Stomach (tissue), 4 donors: ENCODE data around the gene ARPC1B.

Experiments used
- POLR2A ChIP-seq, 4 donors: fragments of 450-650 bp; IDR thresholded peaks; one replicate each; pipeline ENCODE4 v1.6.1; 2016; ENCODE audit warnings: antibody characterized with exemption in 4 of 4, control low read depth in 2 of 4, mild to moderate bottlenecking in 1 of 4, moderate library complexity in 1 of 4
- POLR2AphosphoS5 ChIP-seq, 3 donors: sonication (generic); formaldehyde crosslinking; IDR thresholded peaks; one replicate each; pipeline ENCODE4 v1.6.1; 2016; ENCODE audit warnings: antibody characterized with exemption in 3 of 3
- TF ChIP-seq, protein P1 (sequence below), 7 experiments: fragments of 450-650 bp in 4 of 7; fragments of 200-600 bp in 3 of 7; sonication (generic) in 3 of 7; IDR thresholded peaks; one replicate each; pipeline ENCODE4 v1.5.1; 2016 to 2019; ENCODE audit warnings: antibody characterized with exemption in 7 of 7, control low read depth in 2 of 7, mild to moderate bottlenecking in 1 of 7

GRCh38 chr7:99326408-99326782, 48.1 kb upstream of the ARPC1B start:
- no peak for TF ChIP-seq POLR2A (IDR thresholded peaks at IDR 0.05)
- TF ChIP-seq, protein P1, sequence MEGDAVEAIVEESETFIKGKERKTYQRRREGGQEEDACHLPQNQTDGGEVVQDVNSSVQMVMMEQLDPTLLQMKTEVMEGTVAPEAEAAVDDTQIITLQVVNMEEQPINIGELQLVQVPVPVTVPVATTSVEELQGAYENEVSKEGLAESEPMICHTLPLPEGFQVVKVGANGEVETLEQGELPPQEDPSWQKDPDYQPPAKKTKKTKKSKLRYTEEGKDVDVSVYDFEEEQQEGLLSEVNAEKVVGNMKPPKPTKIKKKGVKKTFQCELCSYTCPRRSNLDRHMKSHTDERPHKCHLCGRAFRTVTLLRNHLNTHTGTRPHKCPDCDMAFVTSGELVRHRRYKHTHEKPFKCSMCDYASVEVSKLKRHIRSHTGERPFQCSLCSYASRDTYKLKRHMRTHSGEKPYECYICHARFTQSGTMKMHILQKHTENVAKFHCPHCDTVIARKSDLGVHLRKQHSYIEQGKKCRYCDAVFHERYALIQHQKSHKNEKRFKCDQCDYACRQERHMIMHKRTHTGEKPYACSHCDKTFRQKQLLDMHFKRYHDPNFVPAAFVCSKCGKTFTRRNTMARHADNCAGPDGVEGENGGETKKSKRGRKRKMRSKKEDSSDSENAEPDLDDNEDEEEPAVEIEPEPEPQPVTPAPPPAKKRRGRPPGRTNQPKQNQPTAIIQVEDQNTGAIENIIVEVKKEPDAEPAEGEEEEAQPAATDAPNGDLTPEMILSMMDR (IDR thresholded peaks at IDR 0.05): no peak
- TF ChIP-seq POLR2AphosphoS5 (IDR thresholded peaks at IDR 0.05): no peak
